Thyroid gland (tissue), 4 donors: ENCODE measurements around the gene KCNQ4.

Source experiments
- POLR2A ChIP-seq, 2 donors: fragments of 450-650 bp; IDR thresholded peaks; one replicate each; pipeline ENCODE4 v1.6.1; 2017; ENCODE audit warnings: antibody characterized with exemption in 2 of 2, mild to moderate bottlenecking in 2 of 2, moderate library complexity in 1 of 2
- TF ChIP-seq, protein P1 (sequence below), 6 experiments: fragments of 200-600 bp in 3 of 6; fragments of 450-650 bp in 3 of 6; sonication (generic) in 3 of 6; IDR thresholded peaks; one replicate each; pipeline ENCODE4 v1.5.1; 2016 to 2019; ENCODE audit warnings: antibody characterized with exemption in 6 of 6, mild to moderate bottlenecking in 2 of 6, inconsistent platforms in 1 of 6, moderate library complexity in 1 of 6

DNA sequence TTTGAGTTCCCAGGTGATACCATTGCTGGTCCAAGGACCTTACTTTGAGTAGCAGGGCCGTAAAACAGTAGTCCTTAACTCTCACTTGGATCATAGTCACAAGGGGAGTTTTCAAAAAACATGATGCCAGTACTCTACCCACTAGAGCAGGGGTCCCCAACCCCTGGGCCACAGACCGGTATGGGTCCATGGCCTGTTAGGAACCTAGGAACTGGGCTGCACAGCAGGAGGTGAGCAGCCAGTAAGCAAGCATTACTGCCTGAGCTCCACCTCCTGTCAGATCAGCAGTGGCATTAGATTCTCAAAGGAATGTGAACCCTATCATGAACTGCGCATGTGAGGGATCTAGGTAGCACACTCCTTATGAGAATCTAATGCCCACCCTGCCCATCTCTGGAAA lies 39.7 kb upstream of the KCNQ4 start:
- TF ChIP-seq, protein P1, sequence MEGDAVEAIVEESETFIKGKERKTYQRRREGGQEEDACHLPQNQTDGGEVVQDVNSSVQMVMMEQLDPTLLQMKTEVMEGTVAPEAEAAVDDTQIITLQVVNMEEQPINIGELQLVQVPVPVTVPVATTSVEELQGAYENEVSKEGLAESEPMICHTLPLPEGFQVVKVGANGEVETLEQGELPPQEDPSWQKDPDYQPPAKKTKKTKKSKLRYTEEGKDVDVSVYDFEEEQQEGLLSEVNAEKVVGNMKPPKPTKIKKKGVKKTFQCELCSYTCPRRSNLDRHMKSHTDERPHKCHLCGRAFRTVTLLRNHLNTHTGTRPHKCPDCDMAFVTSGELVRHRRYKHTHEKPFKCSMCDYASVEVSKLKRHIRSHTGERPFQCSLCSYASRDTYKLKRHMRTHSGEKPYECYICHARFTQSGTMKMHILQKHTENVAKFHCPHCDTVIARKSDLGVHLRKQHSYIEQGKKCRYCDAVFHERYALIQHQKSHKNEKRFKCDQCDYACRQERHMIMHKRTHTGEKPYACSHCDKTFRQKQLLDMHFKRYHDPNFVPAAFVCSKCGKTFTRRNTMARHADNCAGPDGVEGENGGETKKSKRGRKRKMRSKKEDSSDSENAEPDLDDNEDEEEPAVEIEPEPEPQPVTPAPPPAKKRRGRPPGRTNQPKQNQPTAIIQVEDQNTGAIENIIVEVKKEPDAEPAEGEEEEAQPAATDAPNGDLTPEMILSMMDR (IDR thresholded peaks at IDR 0.05): no peak
- TF ChIP-seq POLR2A (IDR thresholded peaks at IDR 0.05): no peak
